ENCODE results near the gene ATXN1. TPM values are rescaled to one million over a fixed set of nuclear protein-coding genes. Genes with fewer than 3 reads are reported as not detected.
A peak's percentile ranks its signal among the peaks of the same experiment; 100 is the strongest.
"Not testable (repeated sequence)": the region's sequence is repeated elsewhere in the genome, so short reads cannot be mapped to it uniquely, and the experiment has no call there.

The ATXN1 gene
- total RNA-seq, 4 donors from 2014 or later = 42.4 to 74.9 (median 52.1) TPM

GRCh38 chr6:16412171-16412570 is 349.1 kb downstream of the ATXN1 start:
- no peaks in the 10 kb centered on the region for H3K9me3 ChIP-seq
- no peak for DNase-seq (ENCODE audit: extremely low spot score)
- H3K4me3 ChIP-seq = no peak overlapping the region
- 90% methylated on average over 4 of the region's 4 CpGs for WGBS
- H3K27ac ChIP-seq (replicated peaks in 1 of 4) = no peak overlapping the region
- peaks cover 0 to 24% (median 11%) of the 10 kb centered on the region in 4 donors for H3K4me1 ChIP-seq
- H3K36me3 ChIP-seq = no peaks in the 10 kb centered on the region
- H3K27me3 ChIP-seq = no peaks in the 10 kb centered on the region
- intact Hi-C loops (cut with DNase I) = no loop called here
- TF ChIP-seq POLR2AphosphoS5 (IDR thresholded peaks at IDR 0.05) (no peak), CTCF (IDR thresholded peaks at IDR 0.05) (no peak), POLR2A (IDR thresholded peaks at IDR 0.05; ENCODE audit: low read depth) (no peak), EP300 (IDR thresholded peaks at IDR 0.05) (no peak)

GRCh38 chr6:16409531-16410441 is 351.5 kb downstream of the ATXN1 start:
- TF ChIP-seq CTCF (IDR thresholded peaks at IDR 0.05) (peak; percentile 66 to 82 (median 68)), EP300 (IDR thresholded peaks at IDR 0.05) (no peak)
- Histone ChIP-seq H3K27me3 (no peaks in the 10 kb centered on the region), H3K4me1 (peaks cover 12 to 38% (median 17%) of the 10 kb centered on the region in 4 donors), H3K36me3 (no peaks in the 10 kb centered on the region), H3K9me3 (no peaks in the 10 kb centered on the region), H3K27ac (replicated peaks in 1 of 4) (no peak overlapping the region), H3K4me3 (no peak overlapping the region)
- WGBS = 68% methylated on average over 19 of the region's 19 CpGs
- peak; percentile 94 for DNase-seq (ENCODE audit: extremely low spot score)
- intact Hi-C loops (cut with DNase I) = loop anchor here (1.0 kb wide), 1 partner anchor 77 kb away; no protein-coding TSS in a partner anchor

GRCh38 chr6:16408766-16409165 is 352.5 kb downstream of the ATXN1 start:
- Histone ChIP-seq H3K27ac (replicated peaks in 1 of 4) (no peak overlapping the region), H3K9me3 (no peaks in the 10 kb centered on the region), H3K27me3 (no peaks in the 10 kb centered on the region), H3K4me1 (peaks cover 7 to 45% (median 26%) of the 10 kb centered on the region in 4 donors), H3K36me3 (no peaks in the 10 kb centered on the region), H3K4me3 (no peak overlapping the region)
- WGBS = 92% methylated on average over 3 of the region's 3 CpGs
- no peak for DNase-seq (ENCODE audit: extremely low spot score)
- TF ChIP-seq CTCF (IDR thresholded peaks at IDR 0.05) (no peak), POLR2A (IDR thresholded peaks at IDR 0.05; ENCODE audit: low read depth) (no peak), EP300 (IDR thresholded peaks at IDR 0.05) (no peak), POLR2AphosphoS5 (IDR thresholded peaks at IDR 0.05) (no peak)
- intact Hi-C loops (cut with DNase I) = loop anchor here (1.0 kb wide), 1 partner anchor 76 kb away; no protein-coding TSS in a partner anchor

- no peaks in the 10 kb centered on the region for H3K9me3 ChIP-seq
- H3K4me1 ChIP-seq = peaks cover 4 to 41% (median 39%) of the 10 kb centered on the region in 4 donors
- H3K36me3 ChIP-seq = no peaks in the 10 kb centered on the region
- WGBS = 98% methylated on average over 2 of the region's 2 CpGs
- H3K27me3 ChIP-seq = no peaks in the 10 kb centered on the region
- TF ChIP-seq POLR2AphosphoS5 (IDR thresholded peaks at IDR 0.05) = no peak
- no peak for TF ChIP-seq POLR2A (IDR thresholded peaks at IDR 0.05; ENCODE audit: low read depth)
- no peak for TF ChIP-seq CTCF (IDR thresholded peaks at IDR 0.05)
- TF ChIP-seq EP300 (IDR thresholded peaks at IDR 0.05) = no peak
- DNase-seq (ENCODE audit: extremely low spot score) = no peak
- no peak overlapping the region for H3K27ac ChIP-seq (replicated peaks in 1 of 4)
- H3K4me3 ChIP-seq = no peak overlapping the region
- intact Hi-C loops (cut with DNase I) = no loop called here
Measured at GRCh38 chr6:16406966-16407365, 354.3 kb downstream of the ATXN1 start.

- H3K27ac ChIP-seq (replicated peaks in 1 of 4); DNase-seq (ENCODE audit: extremely low spot score); H3K36me3 ChIP-seq; H3K9me3 ChIP-seq; H3K4me3 ChIP-seq; H3K27me3 ChIP-seq; intact Hi-C loops (cut with DNase I): not testable (repeated sequence)
- H3K4me1 ChIP-seq = peaks cover 4 to 45% (median 42%) of the 10 kb centered on the region in 4 donors
- 81% methylated on average over 4 of the region's 4 CpGs for WGBS
Measured at GRCh38 chr6:16406538-16406937, 354.7 kb downstream of the ATXN1 start.
